ENCODE results near the gene CPB2.

The CPB2 gene

GRCh38 chr13:46145950-46146349 lies 41.1 kb upstream of the CPB2 start:
- Histone ChIP-seq H2AFZ (ENCODE audit: low read length) (no peak overlapping the region), H3K9ac (ENCODE audit: low read depth, low read length, poor library complexity, severe bottlenecking) (no peak overlapping the region), H3K79me2 (ENCODE audit: insufficient read depth, low read length) (no peaks in the 10 kb centered on the region; the same call in 1 of the 2 replicates), H3K9me3 (ENCODE audit: insufficient read depth, low read depth, low read length) (no peaks in the 10 kb centered on the region), H3K27me3 (ENCODE audit: insufficient read depth, low read length, poor library complexity, severe bottlenecking) (no peaks in the 10 kb centered on the region), H3K4me3 (ENCODE audit: low read length, poor library complexity, severe bottlenecking) (no peak overlapping the region), H3F3A (ENCODE audit: low read depth) (no peaks in the 10 kb centered on the region), H3K4me2 (ENCODE audit: low read depth, low read length, poor library complexity, severe bottlenecking) (no peak overlapping the region), H3K36me3 (ENCODE audit: insufficient read depth, low read length) (peaks cover 96% of the 10 kb centered on the region), H3K4me1 (ENCODE audit: insufficient read depth, low read length, poor library complexity, severe bottlenecking) (no peaks in the 10 kb centered on the region), H4K20me1 (ENCODE audit: insufficient read depth, low read length, poor library complexity, severe bottlenecking) (peaks cover 3% of the 10 kb centered on the region), H3K9me2 (replicated peaks; ENCODE audit: low read depth, low read length) (no peaks in the 10 kb centered on the region)
- no peak for TF ChIP-seq EZH2phosphoT487 (IDR thresholded peaks at IDR 0.05; ENCODE audit: borderline replicate concordance)
- TF ChIP-seq, protein P1, sequence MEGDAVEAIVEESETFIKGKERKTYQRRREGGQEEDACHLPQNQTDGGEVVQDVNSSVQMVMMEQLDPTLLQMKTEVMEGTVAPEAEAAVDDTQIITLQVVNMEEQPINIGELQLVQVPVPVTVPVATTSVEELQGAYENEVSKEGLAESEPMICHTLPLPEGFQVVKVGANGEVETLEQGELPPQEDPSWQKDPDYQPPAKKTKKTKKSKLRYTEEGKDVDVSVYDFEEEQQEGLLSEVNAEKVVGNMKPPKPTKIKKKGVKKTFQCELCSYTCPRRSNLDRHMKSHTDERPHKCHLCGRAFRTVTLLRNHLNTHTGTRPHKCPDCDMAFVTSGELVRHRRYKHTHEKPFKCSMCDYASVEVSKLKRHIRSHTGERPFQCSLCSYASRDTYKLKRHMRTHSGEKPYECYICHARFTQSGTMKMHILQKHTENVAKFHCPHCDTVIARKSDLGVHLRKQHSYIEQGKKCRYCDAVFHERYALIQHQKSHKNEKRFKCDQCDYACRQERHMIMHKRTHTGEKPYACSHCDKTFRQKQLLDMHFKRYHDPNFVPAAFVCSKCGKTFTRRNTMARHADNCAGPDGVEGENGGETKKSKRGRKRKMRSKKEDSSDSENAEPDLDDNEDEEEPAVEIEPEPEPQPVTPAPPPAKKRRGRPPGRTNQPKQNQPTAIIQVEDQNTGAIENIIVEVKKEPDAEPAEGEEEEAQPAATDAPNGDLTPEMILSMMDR (conservative IDR thresholded peaks at IDR 0.05; ENCODE audit: low read length), result no peak

DNA sequence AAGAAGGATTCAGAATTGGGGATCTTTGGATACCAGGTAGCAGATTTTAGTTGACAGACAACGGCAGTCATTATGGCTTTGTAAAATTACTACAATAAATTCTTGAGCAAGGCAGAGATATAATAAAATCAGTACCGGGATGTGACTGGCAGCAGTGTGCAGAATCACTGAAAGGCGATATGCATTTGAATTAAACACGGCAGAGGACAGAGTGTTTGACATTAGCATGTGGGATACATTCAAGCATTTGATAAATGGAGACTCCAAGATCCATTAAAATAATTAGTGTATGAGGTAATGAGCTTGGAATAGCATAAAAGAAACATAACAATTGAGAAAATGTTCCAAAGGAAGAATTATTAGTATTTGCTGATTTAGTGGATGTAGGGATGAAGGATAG lies 40.3 kb upstream of the CPB2 start:
- Histone ChIP-seq H3K9me3 (ENCODE audit: insufficient read depth, low read depth, low read length) (no peaks in the 10 kb centered on the region), H4K20me1 (ENCODE audit: insufficient read depth, low read length, poor library complexity, severe bottlenecking) (peaks cover 6% of the 10 kb centered on the region), H3K4me3 (ENCODE audit: low read length, poor library complexity, severe bottlenecking) (no peak overlapping the region), H3F3A (ENCODE audit: low read depth) (no peaks in the 10 kb centered on the region), H2AFZ (ENCODE audit: low read length) (no peak overlapping the region), H3K4me1 (ENCODE audit: insufficient read depth, low read length, poor library complexity, severe bottlenecking) (no peaks in the 10 kb centered on the region), H3K9ac (ENCODE audit: low read depth, low read length, poor library complexity, severe bottlenecking) (no peak overlapping the region), H3K9me2 (replicated peaks; ENCODE audit: low read depth, low read length) (no peaks in the 10 kb centered on the region), H3K27me3 (ENCODE audit: insufficient read depth, low read length, poor library complexity, severe bottlenecking) (no peaks in the 10 kb centered on the region), H3K36me3 (ENCODE audit: insufficient read depth, low read length) (peaks cover 96% of the 10 kb centered on the region), H3K4me2 (ENCODE audit: low read depth, low read length, poor library complexity, severe bottlenecking) (no peak overlapping the region), H3K79me2 (ENCODE audit: insufficient read depth, low read length) (peaks cover 3% of the 10 kb centered on the region)
- no peak for TF ChIP-seq EZH2phosphoT487 (IDR thresholded peaks at IDR 0.05; ENCODE audit: borderline replicate concordance)
- TF ChIP-seq, protein P1 (conservative IDR thresholded peaks at IDR 0.05; ENCODE audit: low read length), result no peak

DNA sequence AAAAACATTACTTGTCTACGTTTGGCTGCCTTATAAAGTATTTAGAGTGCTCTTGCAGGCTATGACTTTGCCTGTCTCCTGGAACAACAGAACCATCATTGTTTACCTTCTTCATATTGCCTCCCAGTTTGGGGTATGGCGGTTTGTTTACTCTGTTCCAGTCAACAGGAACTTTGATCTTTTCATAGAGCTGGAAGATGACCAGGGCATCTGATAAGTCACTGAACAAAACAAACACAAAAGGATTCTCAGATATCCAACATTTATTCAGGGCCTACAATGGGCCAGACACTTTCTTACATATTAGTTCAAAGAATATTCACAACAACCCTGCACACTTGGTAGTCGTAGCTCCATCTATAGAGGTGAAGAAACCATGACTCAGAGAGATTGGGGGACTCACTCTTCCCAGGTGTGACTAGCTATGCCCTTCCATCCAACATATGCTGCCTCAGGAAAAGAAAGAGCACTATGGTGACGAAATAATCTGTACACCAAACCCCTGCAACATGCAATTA lies 38.4 kb upstream of the CPB2 start:
- TF ChIP-seq EZH2phosphoT487 (IDR thresholded peaks at IDR 0.05; ENCODE audit: borderline replicate concordance), result no peak
- TF ChIP-seq, protein P1 (conservative IDR thresholded peaks at IDR 0.05; ENCODE audit: low read length), result no peak
- no peak overlapping the region for H3K4me2 ChIP-seq (ENCODE audit: low read depth, low read length, poor library complexity, severe bottlenecking)
- H3K9me3 ChIP-seq (ENCODE audit: insufficient read depth, low read depth, low read length), result no peaks in the 10 kb centered on the region
- peaks cover 96% of the 10 kb centered on the region for H3K36me3 ChIP-seq (ENCODE audit: insufficient read depth, low read length)
- no peak overlapping the region for H2AFZ ChIP-seq (ENCODE audit: low read length)
- no peaks in the 10 kb centered on the region for H3K27me3 ChIP-seq (ENCODE audit: insufficient read depth, low read length, poor library complexity, severe bottlenecking)
- H3K9ac ChIP-seq (ENCODE audit: low read depth, low read length, poor library complexity, severe bottlenecking), result no peak overlapping the region
- no peaks in the 10 kb centered on the region for H3F3A ChIP-seq (ENCODE audit: low read depth)
- H4K20me1 ChIP-seq (ENCODE audit: insufficient read depth, low read length, poor library complexity, severe bottlenecking), result peaks cover 10% of the 10 kb centered on the region
- no peaks in the 10 kb centered on the region for H3K9me2 ChIP-seq (replicated peaks; ENCODE audit: low read depth, low read length)
- peaks cover 7% of the 10 kb centered on the region for H3K79me2 ChIP-seq (ENCODE audit: insufficient read depth, low read length)
- no peak overlapping the region for H3K4me3 ChIP-seq (ENCODE audit: low read length, poor library complexity, severe bottlenecking)
- no peaks in the 10 kb centered on the region for H3K4me1 ChIP-seq (ENCODE audit: insufficient read depth, low read length, poor library complexity, severe bottlenecking)

Measured in Loucy (cell line).